SK-N-SH treated with all-trans-retinoic acid at 6 μM for 48 hours (cell line): ENCODE results near the gene GLOD4.
"Not testable (repeated sequence)": the region's sequence is repeated elsewhere in the genome, so short reads cannot be mapped to it uniquely, and the experiment has no call there.

ENCODE experiments used
- ATAC-seq: fragments of 200-7000 bp; cut with Tn5 transposase; 3 replicates; pipeline ENCODE4 v1.9.1; 2020; ENCODE audit warnings: mild to moderate bottlenecking, moderate library complexity
- ARNTL ChIP-seq: fragments of 450-650 bp; formaldehyde crosslinking; IDR thresholded peaks from 2 replicates; pipeline ENCODE4 v1.5.0; 2020; ENCODE audit warnings: low read depth, mild to moderate bottlenecking, moderate library complexity, borderline replicate concordance
- BACH2 ChIP-seq: fragments of 250-450 bp; sonication (Bioruptor Pico); IDR thresholded peaks from 2 replicates; pipeline ENCODE4 v1.9.0; 2021; ENCODE audit warnings: mild to moderate bottlenecking, borderline replicate concordance
- ESRRG ChIP-seq: fragments of 250-450 bp; sonication (Bioruptor Pico); IDR thresholded peaks from 2 replicates; pipeline ENCODE4 v1.6.1; 2021; ENCODE audit warnings: mild to moderate bottlenecking
- GLIS3 ChIP-seq: fragments of 250-450 bp; sonication (Bioruptor Pico); IDR thresholded peaks from 2 replicates; pipeline ENCODE4 v1.5.0; 2020; ENCODE audit warnings: mild to moderate bottlenecking, moderate library complexity
- OSR1 ChIP-seq: fragments of 250-450 bp; sonication (Bioruptor Pico); IDR thresholded peaks from 2 replicates; pipeline ENCODE4 v1.8.0; 2022; ENCODE audit warnings: moderate library complexity, mild to moderate bottlenecking, inconsistent platforms
- PATZ1 ChIP-seq: fragments of 250-450 bp; sonication (Bioruptor Pico); IDR thresholded peaks from 2 replicates; pipeline ENCODE4 v1.8.0; 2020; ENCODE audit warnings: mild to moderate bottlenecking, moderate library complexity, borderline replicate concordance
- PPARA ChIP-seq: fragments of 250-450 bp; sonication (Bioruptor Pico); IDR thresholded peaks from 2 replicates; pipeline ENCODE4 v1.5.0; 2020; ENCODE audit warnings: mild to moderate bottlenecking, borderline replicate concordance
- SNAI2 ChIP-seq: fragments of 250-450 bp; sonication (Bioruptor Pico); IDR thresholded peaks from 2 replicates; pipeline ENCODE4 v1.5.0; 2020; ENCODE audit warnings: mild to moderate bottlenecking, moderate library complexity
- TCF4 ChIP-seq: fragments of 250-450 bp; sonication (Bioruptor Pico); IDR thresholded peaks from 2 replicates; pipeline ENCODE4 v1.8.0; 2021; ENCODE audit warnings: mild to moderate bottlenecking, moderate library complexity, borderline replicate concordance
- TOX ChIP-seq: fragments of 250-450 bp; sonication (Bioruptor Pico); IDR thresholded peaks from 2 replicates; pipeline ENCODE4 v1.8.0; 2021; ENCODE audit warnings: mild to moderate bottlenecking, moderate library complexity, borderline replicate concordance
- ZFP30 ChIP-seq: fragments of 450-650 bp; formaldehyde crosslinking; IDR thresholded peaks from 2 replicates; pipeline ENCODE4 v1.5.0; 2022; ENCODE audit warnings: mild to moderate bottlenecking, moderate library complexity
- ZNF565 ChIP-seq: fragments of 450-650 bp; formaldehyde crosslinking; conservative IDR thresholded peaks from 2 replicates; pipeline ENCODE4 v1.5.0; 2020; ENCODE audit warnings: low read depth, mild to moderate bottlenecking, moderate library complexity
- TF ChIP-seq, protein P1 (sequence below): fragments of 250-450 bp; sonication (Bioruptor Pico); IDR thresholded peaks from 2 replicates; pipeline ENCODE4 v1.5.0; 2020; ENCODE audit warnings: mild to moderate bottlenecking, moderate library complexity
- TF ChIP-seq, protein P2 (sequence below): fragments of 250-450 bp; sonication (Bioruptor Pico); IDR thresholded peaks from 2 replicates; pipeline ENCODE4 v1.8.0; 2021; ENCODE audit warnings: low read depth, mild to moderate bottlenecking, moderate library complexity, borderline replicate concordance

The GLOD4 gene

DNA sequence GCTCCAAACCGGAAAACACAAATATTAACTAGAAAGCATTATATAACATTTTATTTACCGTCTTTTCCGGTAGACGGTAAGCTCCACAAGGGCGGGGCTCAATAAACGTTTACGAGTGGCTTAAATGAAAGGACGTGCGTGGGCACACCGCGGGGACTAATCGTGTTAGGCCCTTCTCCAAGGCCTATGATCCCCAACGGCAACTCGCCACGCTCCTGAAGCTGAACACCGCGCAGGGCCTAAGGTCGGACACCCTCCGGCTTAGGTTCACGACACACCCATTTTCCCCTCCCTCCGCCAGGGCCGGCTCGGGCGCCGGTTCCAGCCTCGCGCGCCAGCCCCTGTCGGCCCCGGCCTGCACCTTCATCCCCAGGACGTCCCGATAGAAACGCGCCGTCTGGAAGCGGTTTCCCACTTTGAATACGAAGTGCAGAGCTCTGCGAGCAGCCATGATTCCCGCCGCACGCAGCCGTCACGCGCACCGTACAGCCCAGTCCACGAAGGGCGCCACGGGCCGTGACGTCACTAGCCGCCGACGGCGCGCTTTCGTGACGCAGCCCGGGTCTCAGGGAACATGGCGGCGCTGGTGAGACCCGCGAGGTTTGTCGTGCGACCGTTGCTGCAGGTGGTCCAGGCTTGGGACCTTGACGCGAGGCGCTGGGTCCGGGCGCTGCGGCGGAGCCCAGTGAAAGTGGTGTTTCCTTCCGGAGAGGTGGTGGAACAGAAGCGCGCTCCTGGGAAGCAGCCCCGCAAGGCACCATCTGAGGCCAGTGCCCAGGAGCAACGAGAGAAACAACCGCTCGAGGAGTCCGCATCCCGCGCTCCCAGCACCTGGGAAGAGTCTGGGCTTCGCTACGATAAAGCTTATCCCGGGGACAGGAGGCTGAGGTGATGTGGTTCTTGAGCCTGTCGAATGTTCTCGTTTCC lies at the start of gene GLOD4, which contains the start of gene MRM3:
GLOD4 (minus strand) TSS at position 476 of the 927 bp plus-strand sequence; CDS start at position 451, 25 bp downstream.
MRM3 (plus strand) TSS at position 549 of the 927 bp plus-strand sequence; CDS start at position 575, 26 bp downstream.
- no peak for TF ChIP-seq PATZ1 (CRISPR knock-in tag)
- peak; percentile 60; the same call in 1 of the 2 replicates for TF ChIP-seq ZNF565 (CRISPR knock-in tag)
- peak; percentile 96 for ATAC-seq

DNA sequence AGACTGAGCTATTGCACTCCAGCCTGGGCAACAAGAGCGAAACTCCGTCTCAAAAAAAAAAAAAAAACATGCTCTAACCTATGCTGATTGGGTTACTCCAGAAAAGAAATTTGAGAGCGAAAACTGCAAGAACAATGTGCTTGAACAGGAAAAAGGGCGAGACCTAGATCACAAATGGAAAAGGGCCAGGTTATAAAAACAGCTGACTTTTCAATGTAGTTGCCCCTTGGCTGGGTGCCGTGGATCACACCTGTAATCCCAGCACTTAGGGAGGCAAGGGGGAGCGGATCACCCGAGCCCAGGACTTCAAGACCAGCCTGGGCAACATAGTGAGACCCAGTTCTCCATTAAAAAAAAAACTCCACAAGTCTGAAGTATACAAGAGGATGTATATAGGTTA lies 48.9 kb upstream of the GLOD4 start:
- TF ChIP-seq, protein P1, sequence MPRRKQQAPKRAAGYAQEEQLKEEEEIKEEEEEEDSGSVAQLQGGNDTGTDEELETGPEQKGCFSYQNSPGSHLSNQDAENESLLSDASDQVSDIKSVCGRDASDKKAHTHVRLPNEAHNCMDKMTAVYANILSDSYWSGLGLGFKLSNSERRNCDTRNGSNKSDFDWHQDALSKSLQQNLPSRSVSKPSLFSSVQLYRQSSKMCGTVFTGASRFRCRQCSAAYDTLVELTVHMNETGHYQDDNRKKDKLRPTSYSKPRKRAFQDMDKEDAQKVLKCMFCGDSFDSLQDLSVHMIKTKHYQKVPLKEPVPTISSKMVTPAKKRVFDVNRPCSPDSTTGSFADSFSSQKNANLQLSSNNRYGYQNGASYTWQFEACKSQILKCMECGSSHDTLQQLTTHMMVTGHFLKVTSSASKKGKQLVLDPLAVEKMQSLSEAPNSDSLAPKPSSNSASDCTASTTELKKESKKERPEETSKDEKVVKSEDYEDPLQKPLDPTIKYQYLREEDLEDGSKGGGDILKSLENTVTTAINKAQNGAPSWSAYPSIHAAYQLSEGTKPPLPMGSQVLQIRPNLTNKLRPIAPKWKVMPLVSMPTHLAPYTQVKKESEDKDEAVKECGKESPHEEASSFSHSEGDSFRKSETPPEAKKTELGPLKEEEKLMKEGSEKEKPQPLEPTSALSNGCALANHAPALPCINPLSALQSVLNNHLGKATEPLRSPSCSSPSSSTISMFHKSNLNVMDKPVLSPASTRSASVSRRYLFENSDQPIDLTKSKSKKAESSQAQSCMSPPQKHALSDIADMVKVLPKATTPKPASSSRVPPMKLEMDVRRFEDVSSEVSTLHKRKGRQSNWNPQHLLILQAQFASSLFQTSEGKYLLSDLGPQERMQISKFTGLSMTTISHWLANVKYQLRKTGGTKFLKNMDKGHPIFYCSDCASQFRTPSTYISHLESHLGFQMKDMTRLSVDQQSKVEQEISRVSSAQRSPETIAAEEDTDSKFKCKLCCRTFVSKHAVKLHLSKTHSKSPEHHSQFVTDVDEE (CRISPR knock-in tag) = no peak
- TF ChIP-seq BACH2 (CRISPR knock-in tag) (no peak), SNAI2 (CRISPR knock-in tag) (no peak), ZFP30 (CRISPR knock-in tag) (no peak), ESRRG (CRISPR knock-in tag) (no peak), OSR1 (no peak), PPARA (CRISPR knock-in tag) (no peak)
- ATAC-seq = no peak

- ATAC-seq = no peak
- TF ChIP-seq OSR1 (no peak), ZNF565 (CRISPR knock-in tag) (no peak), SNAI2 (CRISPR knock-in tag) (no peak), ESRRG (CRISPR knock-in tag) (no peak), TCF4 (no peak), TOX (CRISPR knock-in tag) (no peak), GLIS3 (CRISPR knock-in tag) (no peak), ARNTL (CRISPR knock-in tag) (no peak)
- TF ChIP-seq, protein P1 (CRISPR knock-in tag) = no peak
- TF ChIP-seq, protein P2, sequence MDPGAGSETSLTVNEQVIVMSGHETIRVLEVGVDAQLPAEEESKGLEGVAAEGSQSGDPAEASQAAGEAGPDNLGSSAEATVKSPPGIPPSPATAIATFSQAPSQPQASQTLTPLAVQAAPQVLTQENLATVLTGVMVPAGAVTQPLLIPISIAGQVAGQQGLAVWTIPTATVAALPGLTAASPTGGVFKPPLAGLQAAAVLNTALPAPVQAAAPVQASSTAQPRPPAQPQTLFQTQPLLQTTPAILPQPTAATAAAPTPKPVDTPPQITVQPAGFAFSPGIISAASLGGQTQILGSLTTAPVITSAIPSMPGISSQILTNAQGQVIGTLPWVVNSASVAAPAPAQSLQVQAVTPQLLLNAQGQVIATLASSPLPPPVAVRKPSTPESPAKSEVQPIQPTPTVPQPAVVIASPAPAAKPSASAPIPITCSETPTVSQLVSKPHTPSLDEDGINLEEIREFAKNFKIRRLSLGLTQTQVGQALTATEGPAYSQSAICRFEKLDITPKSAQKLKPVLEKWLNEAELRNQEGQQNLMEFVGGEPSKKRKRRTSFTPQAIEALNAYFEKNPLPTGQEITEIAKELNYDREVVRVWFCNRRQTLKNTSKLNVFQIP (CRISPR knock-in tag) = no peak
Observed at GRCh38 chr17:830381-830780, 48.3 kb upstream of the GLOD4 start.

DNA sequence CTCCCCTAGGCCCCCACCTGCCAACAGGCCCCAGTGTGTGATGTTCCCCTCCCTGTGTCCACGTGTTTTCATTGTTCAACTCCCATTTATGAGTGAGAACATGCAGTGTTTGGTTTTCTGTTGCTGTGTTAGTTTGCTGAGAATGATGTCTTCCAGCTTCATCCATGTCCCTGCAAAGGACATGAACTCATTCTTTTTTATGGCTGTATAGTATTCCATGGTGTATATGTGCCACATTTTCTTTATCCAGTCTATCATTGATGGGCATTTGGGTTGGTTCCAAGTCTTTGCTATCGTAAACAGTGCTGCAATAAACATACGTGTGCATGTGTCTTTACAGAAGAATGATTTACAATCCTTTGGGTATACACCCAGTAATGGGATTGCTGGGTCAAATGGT lies 47.5 kb upstream of the GLOD4 start:
- ATAC-seq = not testable (repeated sequence)

DNA sequence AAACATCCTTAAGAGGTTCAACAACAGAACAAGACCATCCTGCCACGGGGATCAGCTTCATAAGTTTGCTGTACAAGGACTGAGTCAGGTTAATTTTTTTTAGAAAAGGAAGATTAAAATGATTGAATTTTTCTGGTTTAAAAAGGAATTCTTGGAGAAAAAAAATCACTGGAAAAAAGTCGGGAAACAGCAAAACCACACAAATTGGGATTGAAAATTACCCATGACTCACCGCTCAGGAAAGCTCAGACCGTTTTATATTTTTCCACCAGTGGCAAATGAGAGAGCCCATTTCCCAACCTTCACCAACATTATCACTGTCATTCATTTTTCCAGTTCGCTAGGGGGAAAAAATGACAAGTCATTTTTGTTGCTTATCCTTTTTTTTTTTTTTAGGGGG lies 46.7 kb upstream of the GLOD4 start:
- no peak for ATAC-seq
- TF ChIP-seq ZFP30 (CRISPR knock-in tag) (no peak), TCF4 (no peak)
